ENCODE data around the gene ERC2.

ERC2 gene

DNA sequence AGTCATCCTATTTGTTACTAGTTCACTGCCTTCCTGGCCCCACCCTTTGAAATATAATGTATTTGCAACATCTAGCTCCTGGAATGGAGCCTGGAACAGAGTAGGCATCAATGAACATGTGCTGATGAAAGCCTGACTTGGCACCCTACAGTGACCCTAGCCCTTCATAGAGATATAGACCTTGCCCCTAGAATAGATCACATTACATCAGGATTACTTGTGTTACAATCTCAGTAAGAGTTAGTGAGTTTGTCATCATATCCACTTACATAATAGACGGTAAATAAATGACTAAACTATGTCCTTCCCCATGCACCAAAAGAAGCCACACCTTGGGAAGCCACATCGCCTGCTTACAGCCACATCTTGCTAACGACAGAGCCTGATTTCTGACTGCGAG is 870.6 kb downstream of the ERC2 start:
- DNase-seq, result no peak

- DNase-seq, result no peak
These were observed 872.1 kb downstream of the ERC2 start for GRCh38 chr3:55596212-55596611.

DNA sequence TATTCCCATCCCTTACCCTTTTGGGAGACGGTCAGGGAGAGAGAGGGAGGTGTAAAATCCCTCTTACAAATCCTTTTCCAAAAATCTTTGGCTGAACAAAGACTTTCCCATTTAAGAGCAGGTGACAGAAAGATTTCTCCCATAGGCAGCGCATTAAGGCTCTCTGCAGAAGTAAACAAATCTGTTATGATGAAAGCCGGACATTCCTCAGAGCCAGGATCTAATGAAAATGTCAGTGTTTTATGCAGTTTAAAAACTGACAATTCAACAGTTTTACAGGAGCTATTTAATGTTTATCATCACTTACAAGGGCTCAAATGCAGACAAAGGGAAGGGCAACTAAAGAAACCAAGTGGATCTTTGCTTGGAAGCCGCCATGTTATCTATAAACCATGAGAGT is 872.8 kb downstream of the ERC2 start:
- DNase-seq, result no peak

- no peak for DNase-seq
These were observed 875.7 kb downstream of the ERC2 start for GRCh38 chr3:55592572-55592971.

GRCh38 chr3:55591888-55592287 is 876.4 kb downstream of the ERC2 start:
- no peak for DNase-seq

GRCh38 chr3:55588146-55588765 is 880.0 kb downstream of the ERC2 start:
- DNase-seq, result no peak

- no peak for DNase-seq
These were observed 882.4 kb downstream of the ERC2 start for GRCh38 chr3:55585856-55586255.

GRCh38 chr3:55584716-55585368 is 883.4 kb downstream of the ERC2 start:
- DNase-seq, result no peak

DNA sequence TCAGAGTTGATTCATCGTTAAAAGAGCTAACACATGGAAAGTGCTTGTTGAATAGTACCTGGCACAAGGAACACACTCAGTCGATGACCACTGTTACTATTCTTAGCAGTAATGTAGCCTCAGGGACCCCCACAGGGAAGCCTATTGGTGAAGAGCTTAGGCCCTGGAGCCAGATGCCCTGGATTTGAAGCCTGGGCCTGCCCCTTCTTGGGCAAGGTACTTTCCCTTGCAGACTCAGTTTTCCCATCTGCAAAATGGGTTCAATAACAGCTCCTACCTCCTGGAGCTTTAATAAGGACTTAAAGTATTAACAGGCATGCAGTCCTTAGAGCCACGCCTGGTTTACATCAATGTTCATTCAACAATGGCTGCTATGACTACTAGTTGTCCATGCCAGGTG is 884.2 kb downstream of the ERC2 start:
- no peak for DNase-seq

- no peak for DNase-seq
These were observed 884.8 kb downstream of the ERC2 start for GRCh38 chr3:55583475-55583874.

- DNase-seq, result no peak
These were observed 888.8 kb downstream of the ERC2 start for GRCh38 chr3:55579496-55579895.

- DNase-seq, result no peak
These were observed 891.5 kb downstream of the ERC2 start for GRCh38 chr3:55576621-55577388.

DNA sequence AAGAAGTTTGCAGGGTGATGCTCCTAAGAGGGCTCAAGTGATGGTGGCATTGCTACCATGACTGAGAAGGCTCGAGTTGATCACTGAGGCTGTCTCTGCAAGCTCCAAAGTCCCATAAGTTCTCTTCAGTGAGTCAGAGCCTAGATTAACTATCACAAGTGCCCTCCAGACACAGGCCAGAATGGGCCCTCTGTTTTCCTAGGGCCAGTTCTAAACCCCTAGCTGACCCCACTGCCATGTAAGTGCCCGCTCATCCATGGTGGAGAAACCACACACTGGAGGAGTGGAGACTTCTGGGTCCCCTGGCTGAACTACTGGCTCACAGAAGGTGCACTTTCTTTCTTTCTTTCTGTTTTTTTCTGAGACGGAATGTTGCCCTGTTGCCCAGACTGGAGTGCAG is 893.6 kb downstream of the ERC2 start:
- no peak for DNase-seq

GRCh38 chr3:55572816-55573215 is 895.5 kb downstream of the ERC2 start:
- no peak for DNase-seq

DNA sequence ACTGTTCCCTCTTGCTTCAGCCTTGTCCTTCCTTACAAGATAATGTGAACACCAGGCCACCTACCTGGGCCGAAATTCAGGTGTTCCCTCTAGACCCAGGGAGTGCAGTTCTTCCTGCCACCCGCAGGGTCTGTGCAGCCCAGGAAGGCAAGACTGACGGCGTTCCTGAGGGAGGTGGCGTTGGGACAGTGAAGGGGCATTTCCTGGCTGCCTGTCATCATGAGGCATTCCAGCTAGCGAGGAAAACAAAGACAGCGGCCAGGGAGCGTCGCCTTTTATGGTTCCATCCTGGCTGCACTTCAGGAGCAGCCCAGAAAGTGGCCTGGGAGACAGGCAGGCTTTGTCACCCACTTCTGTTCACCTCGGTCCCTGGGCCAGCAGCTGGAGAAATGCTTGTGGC is 896.4 kb downstream of the ERC2 start:
- DNase-seq, result no peak

- DNase-seq, result no peak
These were observed 897.0 kb downstream of the ERC2 start for GRCh38 chr3:55571216-55571813.

- DNase-seq, result no peak
These were observed 898.0 kb downstream of the ERC2 start for GRCh38 chr3:55570271-55570711.

DNA sequence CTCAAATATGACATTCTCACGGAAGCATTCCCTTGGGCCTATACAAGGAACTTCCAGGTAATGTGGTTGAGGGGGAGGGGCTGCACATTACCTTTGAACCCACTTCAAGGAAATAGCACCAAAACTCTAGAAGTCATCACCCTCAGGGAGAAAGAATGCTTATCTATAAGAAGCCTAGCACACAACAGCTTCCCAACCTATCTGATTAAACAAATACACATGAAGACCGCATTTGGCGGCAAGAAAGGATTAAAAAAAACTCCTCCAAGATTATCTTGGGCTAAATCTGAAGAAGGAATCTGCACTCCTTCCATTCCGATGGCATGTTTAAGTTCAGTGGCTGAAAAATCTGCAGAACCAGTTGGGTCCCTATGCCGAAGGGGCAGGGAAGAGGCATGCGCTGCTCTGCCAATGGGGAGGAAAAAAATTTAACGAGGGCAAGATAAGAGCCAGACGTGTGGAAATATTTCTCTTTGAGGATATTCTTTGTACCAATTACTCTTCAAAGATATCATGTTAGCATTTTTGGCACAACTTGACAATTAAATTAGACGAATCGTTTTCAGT is 899.2 kb downstream of the ERC2 start:
- DNase-seq, result no peak

GRCh38 chr3:55567615-55568014 is 900.7 kb downstream of the ERC2 start:
- no peak for DNase-seq

- DNase-seq, result no peak
These were observed 901.1 kb downstream of the ERC2 start for GRCh38 chr3:55567121-55567520.

GRCh38 chr3:55565521-55565920 is 902.7 kb downstream of the ERC2 start:
- DNase-seq, result no peak

GRCh38 chr3:55564726-55565125 is 903.5 kb downstream of the ERC2 start:
- no peak for DNase-seq

DNA sequence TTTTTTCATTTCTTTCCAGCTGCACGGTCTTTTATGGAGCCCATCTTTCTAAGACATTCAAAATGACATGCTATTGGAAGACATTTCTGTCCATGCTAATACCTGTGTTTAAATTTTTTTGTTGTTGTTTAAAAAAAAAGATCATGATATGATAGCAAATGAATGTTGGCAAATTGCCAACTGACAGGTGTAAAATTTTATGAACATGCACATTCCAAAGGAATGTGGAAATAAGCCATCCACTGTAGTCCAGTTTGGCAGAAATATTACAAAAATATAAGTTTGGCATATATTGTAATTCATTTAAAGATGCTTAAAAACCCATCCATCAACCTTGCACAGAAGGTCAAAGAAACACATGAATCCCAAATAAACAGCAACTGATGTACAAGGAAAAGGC is 905.6 kb downstream of the ERC2 start:
- DNase-seq, result no peak
